Heart left ventricle (tissue), 16 donors: Measurements from ENCODE around the gene METTL9. TPM values are rescaled to one million over a fixed set of nuclear protein-coding genes. Genes with fewer than 3 reads are reported as not detected.
"Not testable (repeated sequence)": the region's sequence is repeated elsewhere in the genome, so short reads cannot be mapped to it uniquely, and the experiment has no call there.

ENCODE experiments used
- ATAC-seq, 4 donors: fragments of 200-7000 bp; cut with Tn5 transposase; one replicate each; pipeline ENCODE4 v1.9.1; 2020 to 2022; ENCODE audit warnings: moderate library complexity in 4 of 4, mild to moderate bottlenecking in 3 of 4, moderate number of reproducible peaks in 1 of 4
- DNase-seq, 5 donors: peaks; one replicate each; pipeline ENCODE4 v3.0.0-alpha.2; 2020
- H3K27ac ChIP-seq, 12 donors: fragments of 200-600 bp; sonication (generic) in 4 of 12; one replicate each; pipeline versions ENCODE4 v1.5.0 to v1.8.0; 2016 to 2022; ENCODE audit warnings: mild to moderate bottlenecking in 2 of 12
- H3K27me3 ChIP-seq, 9 donors: fragments of 200-600 bp; sonication (generic) in 2 of 9; one replicate each; pipeline versions ENCODE4 v1.5.1 to v1.8.0; 2016 to 2022; ENCODE audit warnings: mild to moderate bottlenecking in 3 of 9
- H3K36me3 ChIP-seq, 9 donors: fragments of 200-600 bp; sonication (generic) in 2 of 9; one replicate each; pipeline versions ENCODE4 v1.5.0 to v1.8.0; 2018 to 2022; ENCODE audit warnings: mild to moderate bottlenecking in 2 of 9
- H3K4me1 ChIP-seq, 12 donors: fragments of 200-600 bp; sonication (generic) in 4 of 12; one replicate each; pipeline versions ENCODE4 v1.5.0 to v1.8.0; 2016 to 2022; ENCODE audit warnings: mild to moderate bottlenecking in 3 of 12
- H3K4me3 ChIP-seq, 12 donors: fragments of 200-600 bp; sonication (generic) in 4 of 12; one replicate each; pipeline versions ENCODE4 v1.5.0 to v1.8.0; 2017 to 2022; ENCODE audit warnings: mild to moderate bottlenecking in 9 of 12, moderate library complexity in 4 of 12
- H3K9me3 ChIP-seq, 12 donors: fragments of 200-600 bp; sonication (generic) in 4 of 12; one replicate each; pipeline versions ENCODE4 v1.5.0 to v1.8.0; 2016 to 2022; ENCODE audit warnings: mild to moderate bottlenecking in 1 of 12
- POLR2A ChIP-seq, 2 donors: fragments of 450-650 bp; IDR thresholded peaks; one replicate each; pipeline ENCODE4 v1.6.1; 2017; ENCODE audit warnings: antibody characterized with exemption in 2 of 2, mild to moderate bottlenecking in 2 of 2, moderate library complexity in 2 of 2
- WGBS, 4 donors: extraction: QIAGEN DNeasy Blood & Tissue Kit in 2 of 4; methylation state at CpG; one replicate each; pipeline versions ENCODE4 v1.1.5 to v1.1.7; 2013 to 2018; 5-methylcytosine and 5-hydroxymethylcytosine counted together
- intact Hi-C, 10 donors: fragments of 100-400 bp; cut with DNase I; formaldehyde crosslinking; loops; one replicate each; pipeline versions ENCODE4 v1.11.1 to v1.14.2; 2022
- polyA plus RNA-seq, 2 donors: library from polyadenylated mRNA; stranded (reverse); fragments of 200-250 nt; gene quantifications; one replicate each; pipeline ENCODE4 v1.2.3, GENCODE V29; 2013
- total RNA-seq, 9 donors: library from RNA; depleted of rRNA in 2 of 9; stranded (reverse); fragments of >200 nt in 2 of 9; fragmentation: NEBNext Ultra II Directional in 3 of 9; extraction: Animal tissue kit (Norgen Biotek cat#: 25700) in 3 of 9; gene quantifications; one replicate each; pipeline versions ENCODE4 v1.1.0 to v1.2.4, GENCODE V29; 2016 to 2023
- TF ChIP-seq, protein P1 (sequence below), 12 donors: fragments of 200-600 bp; sonication (generic) in 4 of 12; IDR thresholded peaks; one replicate each; pipeline versions ENCODE4 v1.5.0 to v1.8.0; 2018 to 2022; ENCODE audit warnings: antibody characterized with exemption in 12 of 12, mild to moderate bottlenecking in 5 of 12
- donor health status: ischemic (EF 13 %, LVEDD 7.1; RV severe dilation, severe dysfunction).
- donor health status: healthy with polysubstance abuse.
- donor health status: DM: no; HTN: yes; CAD: no.
- donor health status: DM: no; HTN: no; CAD: no.
- donor health status: ischemic (EF 25% LVEDD 6.9; RV normal size, moderate dysfunction).
- donor health status: ischemic (EF 25% LVEDD 5.7; RV mildly dilated, moderate dysfunction).
- donor health status: healthy.
- donor health status: DM: yes; HTN: yes; CAD: no.
- donor health status: ischemic (EF 35%, LVEDD 5.7; RV mildly dilated, moderate dysfunction).
- donor health status: nonischemic (EF 11% LVEDD 7.7; RV severe dilation, severe dysfunction).
- donor health status: DM: yes; HTN: yes; CAD: no.
- donor health status: PGD.
- donor health status: ischemic (EF 29% LVEDD 5.4; RV normal size, mild dysfunction).
- donor health status: nonischemic (EF 23%, LVEDD 6.1; RV moderate dilation, normal function).

METTL9 gene
- total and polyA plus RNA-seq, 11 donors, result 12.2 to 70.6 (median 55.0) TPM

- ATAC-seq (no peak), DNase-seq (no peak)
- Histone ChIP-seq H3K36me3 (peaks cover 0 to 51% (median 39%) of the 10 kb centered on the region in 9 donors), H3K27ac (no peak overlapping the region), H3K4me1 (peaks cover 0 to 32% (median 6%) of the 10 kb centered on the region in 12 donors), H3K4me3 (no peak overlapping the region), H3K27me3 (no peaks in the 10 kb centered on the region), H3K9me3 (no peaks in the 10 kb centered on the region)
- 88 to 99% (median 98%) methylated on average over 5 of the region's 5 CpGs for whole genome bisulfite sequencing, 4 donors
- intact Hi-C loops, result no loop called here
- no peak for TF ChIP-seq POLR2A (IDR thresholded peaks at IDR 0.05)
- TF ChIP-seq, protein P1, sequence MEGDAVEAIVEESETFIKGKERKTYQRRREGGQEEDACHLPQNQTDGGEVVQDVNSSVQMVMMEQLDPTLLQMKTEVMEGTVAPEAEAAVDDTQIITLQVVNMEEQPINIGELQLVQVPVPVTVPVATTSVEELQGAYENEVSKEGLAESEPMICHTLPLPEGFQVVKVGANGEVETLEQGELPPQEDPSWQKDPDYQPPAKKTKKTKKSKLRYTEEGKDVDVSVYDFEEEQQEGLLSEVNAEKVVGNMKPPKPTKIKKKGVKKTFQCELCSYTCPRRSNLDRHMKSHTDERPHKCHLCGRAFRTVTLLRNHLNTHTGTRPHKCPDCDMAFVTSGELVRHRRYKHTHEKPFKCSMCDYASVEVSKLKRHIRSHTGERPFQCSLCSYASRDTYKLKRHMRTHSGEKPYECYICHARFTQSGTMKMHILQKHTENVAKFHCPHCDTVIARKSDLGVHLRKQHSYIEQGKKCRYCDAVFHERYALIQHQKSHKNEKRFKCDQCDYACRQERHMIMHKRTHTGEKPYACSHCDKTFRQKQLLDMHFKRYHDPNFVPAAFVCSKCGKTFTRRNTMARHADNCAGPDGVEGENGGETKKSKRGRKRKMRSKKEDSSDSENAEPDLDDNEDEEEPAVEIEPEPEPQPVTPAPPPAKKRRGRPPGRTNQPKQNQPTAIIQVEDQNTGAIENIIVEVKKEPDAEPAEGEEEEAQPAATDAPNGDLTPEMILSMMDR (IDR thresholded peaks at IDR 0.05), result no peak
These were observed 29.4 kb downstream of the METTL9 start for GRCh38 chr16:21628772-21629171.

GRCh38 chr16:21629616-21630539 is 30.5 kb downstream of the METTL9 start:
- H3K27ac ChIP-seq, H3K4me3 ChIP-seq, H3K27me3 ChIP-seq, DNase-seq, H3K9me3 ChIP-seq: not testable (repeated sequence)
- Histone ChIP-seq H3K36me3 (peaks cover 0 to 50% (median 40%) of the 10 kb centered on the region in 9 donors), H3K4me1 (peaks cover 0 to 32% (median 6%) of the 10 kb centered on the region in 12 donors)
- WGBS, 4 donors, result 96 to 98% (median 96%) methylated on average over 26 to 37 of the region's 37 CpGs
- ATAC-seq, result peak in 1 of 4 donors; percentile 20
- intact Hi-C loops, result loop anchor here in 1 of 10 donors (5.0 kb wide), 1 partner anchor 38 kb away; no protein-coding TSS in a partner anchor

DNA sequence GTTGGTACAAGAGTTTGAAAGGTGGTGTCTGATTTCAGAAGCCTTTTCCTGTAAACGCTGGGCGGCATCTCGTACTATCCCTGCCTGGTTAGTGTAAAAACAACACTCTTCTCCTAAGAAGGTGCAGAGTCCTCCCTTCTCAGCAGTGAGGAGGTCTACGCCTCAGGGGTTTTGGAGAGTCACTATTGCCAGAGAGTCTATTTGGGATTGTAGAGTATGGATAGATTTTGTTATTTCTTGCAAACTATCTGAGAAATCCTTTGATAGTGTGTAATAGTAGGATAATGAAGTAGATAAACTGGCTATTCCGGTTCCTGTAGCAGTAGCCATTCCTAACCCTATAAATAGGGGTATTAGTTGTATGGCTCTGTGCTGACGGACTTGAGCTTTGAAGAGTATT is 31.5 kb downstream of the METTL9 start:
- not testable (repeated sequence) for DNase-seq, H3K4me3 ChIP-seq, H3K27me3 ChIP-seq, H3K27ac ChIP-seq, ATAC-seq, H3K9me3 ChIP-seq
- intact Hi-C loops, result loop anchor here in 1 of 10 donors (5.0 kb wide), 1 partner anchor 39 kb away; no protein-coding TSS in a partner anchor
- WGBS, 4 donors, result 93 to 98% (median 94%) methylated on average over 6 of the region's 6 CpGs
- Histone ChIP-seq H3K4me1 (peaks cover 0 to 27% (median 6%) of the 10 kb centered on the region in 12 donors), H3K36me3 (peaks cover 0 to 42% (median 30%) of the 10 kb centered on the region in 9 donors)

GRCh38 chr16:21631376-21631775 is 32.0 kb downstream of the METTL9 start:
- WGBS, 4 donors, result 90 to 93% (median 90%) methylated on average over 8 of the region's 8 CpGs
- intact Hi-C loops, result loop anchor here in 1 of 10 donors (5.0 kb wide), 1 partner anchor 39 kb away; no protein-coding TSS in a partner anchor
- not testable (repeated sequence) for ATAC-seq, H3K9me3 ChIP-seq, H3K27ac ChIP-seq, H3K27me3 ChIP-seq, H3K4me3 ChIP-seq, DNase-seq
- Histone ChIP-seq H3K36me3 (peaks cover 0 to 39% (median 25%) of the 10 kb centered on the region in 9 donors), H3K4me1 (peaks cover 0 to 22% (median 6%) of the 10 kb centered on the region in 12 donors)

DNA sequence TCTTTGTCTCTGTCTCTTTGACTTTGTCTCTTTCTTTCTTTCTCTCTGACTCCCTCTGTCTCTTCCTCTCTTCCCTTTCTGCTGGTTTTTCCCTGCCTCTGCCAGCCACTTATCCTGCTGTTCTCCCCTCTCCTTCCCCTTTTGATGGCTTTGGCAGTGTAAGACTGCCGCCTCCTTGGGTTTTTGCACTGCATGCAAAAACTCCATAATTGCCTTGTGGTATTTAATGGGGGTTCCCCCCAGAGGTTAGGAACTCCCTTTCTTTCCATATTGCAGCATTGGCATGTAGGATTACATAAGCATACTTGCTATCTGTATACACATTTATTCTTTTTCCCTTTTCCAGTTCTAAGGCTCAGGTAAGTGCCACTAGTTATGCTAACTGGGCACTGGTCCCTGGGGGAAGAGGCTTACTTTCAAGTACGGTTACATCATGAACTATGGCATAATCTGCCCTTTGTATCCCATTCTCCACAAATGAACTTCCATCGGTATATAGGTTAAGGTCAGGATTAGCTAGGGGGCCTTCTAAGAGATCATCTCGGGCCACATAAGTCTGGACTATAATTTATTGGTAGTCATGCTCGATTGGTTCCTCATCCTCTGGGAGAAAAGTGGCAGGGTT is 32.7 kb downstream of the METTL9 start:
- not testable (repeated sequence) for H3K27ac ChIP-seq, H3K4me3 ChIP-seq, ATAC-seq, H3K27me3 ChIP-seq, H3K9me3 ChIP-seq, DNase-seq
- Histone ChIP-seq H3K36me3 (peaks cover 0 to 39% (median 21%) of the 10 kb centered on the region in 9 donors), H3K4me1 (peaks cover 0 to 15% (median under 1%) of the 10 kb centered on the region in 12 donors)
- 88 to 95% (median 91%) methylated on average over 5 of the region's 5 CpGs for WGBS, 4 donors
- intact Hi-C loops, result loop anchor here in 1 of 10 donors (5.0 kb wide), 1 partner anchor 40 kb away; no protein-coding TSS in a partner anchor

GRCh38 chr16:21634216-21634615 is 34.8 kb downstream of the METTL9 start:
- 92 to 97% (median 96%) methylated on average over 2 to 5 of the region's 5 CpGs for WGBS, 4 donors
- Histone ChIP-seq H3K4me3 (no peak overlapping the region), H3K27me3 (no peaks in the 10 kb centered on the region), H3K36me3 (peaks cover 0 to 38% (median 10%) of the 10 kb centered on the region in 9 donors), H3K4me1 (peaks cover 0 to 20% (median 0%) of the 10 kb centered on the region in 12 donors), H3K27ac (no peak overlapping the region), H3K9me3 (no peaks in the 10 kb centered on the region)
- DNase-seq (no peak), ATAC-seq (no peak)
- intact Hi-C loops, result loop anchor here in 1 of 10 donors (5.0 kb wide), 1 partner anchor 42 kb away; no protein-coding TSS in a partner anchor
- TF ChIP-seq, protein P1 (IDR thresholded peaks at IDR 0.05), result no peak
- no peak for TF ChIP-seq POLR2A (IDR thresholded peaks at IDR 0.05)

DNA sequence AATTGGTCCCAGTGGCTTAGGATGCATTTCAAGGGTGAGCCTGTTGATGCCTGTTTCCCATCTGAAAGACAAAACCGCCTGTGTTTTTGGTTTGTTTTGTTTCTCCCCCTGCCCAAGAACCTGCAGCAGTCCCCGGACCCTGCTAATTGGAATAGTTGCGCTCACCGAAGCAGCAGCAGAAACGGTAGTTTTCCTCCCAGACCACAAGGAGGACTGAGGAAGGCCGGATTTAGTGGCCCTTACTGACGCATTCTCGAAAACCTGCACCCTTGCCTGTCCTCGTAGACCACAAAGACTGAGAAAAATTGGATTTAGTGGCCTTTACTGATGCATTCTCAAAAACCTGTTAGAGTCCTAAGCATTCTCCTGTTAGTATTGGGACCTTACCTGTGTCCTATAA is 36.3 kb downstream of the METTL9 start:
- H3K9me3 ChIP-seq, H3K4me3 ChIP-seq, ATAC-seq, H3K27ac ChIP-seq, H3K27me3 ChIP-seq, DNase-seq: not testable (repeated sequence)
- peaks cover 0 to 29% (median 5%) of the 10 kb centered on the region in 9 donors for H3K36me3 ChIP-seq
- intact Hi-C loops, result loop anchor here in 3 of 10 donors (5.0 kb wide), 3 partner anchors 33 to 48 kb away; partner anchors contain the start of gene METTL9 (in 1 of the 3)
- H3K4me1 ChIP-seq, result peaks cover 0 to 31% (median 0%) of the 10 kb centered on the region in 12 donors
- WGBS, 4 donors, result 93 to 98% (median 95%) methylated on average over 9 of the region's 9 CpGs
